HepG2 (cell line): Measurements from ENCODE around the gene BABAM2. TPM values are rescaled to one million over a fixed set of nuclear protein-coding genes. Genes with fewer than 3 reads are reported as not detected.

ENCODE experiments used
- ATAC-seq: fragments of 200-7000 bp; cut with Tn5 transposase; 3 replicates; pipeline ENCODE4 v1.9.1; 2020; ENCODE audit warnings: mild to moderate bottlenecking, moderate library complexity
- BruUV-seq: library from RNA; stranded (reverse); fragments of 400-500 nt; replicated peaks from 2 replicates; lab custom pipeline; 2021; lab: Mats Ljungman, UMichigan
- CTCF ChIA-PET: fragments of 300-600 bp; formaldehyde crosslinking; extraction: SDS; loops from one replicate; lab custom pipeline; 2021; ENCODE audit warnings: low total read pairs, inconsistent platforms, low intra/inter-chr PET ratio; lab: Yijun Ruan, JAX
- POLR2A ChIA-PET: fragments of 350-600 bp; sonication (Branson Sonifier 250); formaldehyde crosslinking; loops from one replicate; lab custom pipeline; 2020; ENCODE audit warnings: antibody characterized with exemption, inconsistent platforms; lab: Yijun Ruan, JAX
- DNase-seq: peaks from one replicate; pipeline ENCODE4 v3.0.0-alpha.2; 2015; ENCODE audit warnings: low spot score
- FAIRE-seq: peaks from 3 replicates; lab custom pipeline; 2011; peaks lifted over from hg19 to GRCh38; lab: Jason Lieb, UNC
- H2AFZ ChIP-seq: one replicate; pipeline ENCODE4 v1.6.1; 2011; ENCODE audit warnings: low read length, inconsistent platforms
- H3K27ac ChIP-seq: fragments of 300-600 bp; 3 replicates; pipeline ENCODE4 v1.8.0; 2011; ENCODE audit warnings: mixed run types, mild to moderate bottlenecking, mixed read lengths, low read length, inconsistent platforms; ENCODE audit not compliant: insufficient read depth; ENCODE audit errors: extremely low read length
- H3K27me3 ChIP-seq, 2 experiments: fragments of 200-600 bp in 1 of 2; 2 replicates in 1 of 2; 3 replicates in 1 of 2; pipeline versions ENCODE4 v1.6.0 to v1.8.0; 2011; ENCODE audit warnings: low read length in 2 of 2, mild to moderate bottlenecking in 2 of 2, moderate library complexity in 2 of 2, inconsistent platforms in 1 of 2; ENCODE audit not compliant: insufficient read depth in 2 of 2, control insufficient read depth in 1 of 2
- H3K36me3 ChIP-seq, 2 experiments: fragments of 200-600 bp in 1 of 2; replicated peaks in 1 of 2; 2 replicates in 1 of 2; 3 replicates in 1 of 2; pipeline versions ENCODE4 v1.5.1 to v1.8.0; 2011; ENCODE audit warnings: low read length in 2 of 2, inconsistent platforms in 1 of 2; ENCODE audit not compliant: insufficient read depth in 2 of 2, control insufficient read depth in 1 of 2
- H3K4me1 ChIP-seq: 2 replicates; pipeline ENCODE4 v1.5.1; 2012; ENCODE audit warnings: low read length, inconsistent platforms; ENCODE audit not compliant: insufficient read depth
- H3K4me2 ChIP-seq: 2 replicates; pipeline ENCODE4 v1.6.0; 2011; ENCODE audit warnings: low read depth, low read length, inconsistent platforms
- H3K4me3 ChIP-seq, 3 experiments: fragments of 200-600 bp in 1 of 3; sonication (generic), shearing (Covaris generic) in 1 of 3; replicated peaks in 1 of 3; 2 replicates each; pipeline ENCODE4 v1.5.1; 2011 to 2016; ENCODE audit warnings: low read length in 3 of 3, inconsistent platforms in 2 of 3, low read depth in 2 of 3, mild to moderate bottlenecking in 2 of 3, control low read depth in 1 of 3, mixed read lengths in 1 of 3; ENCODE audit not compliant: insufficient read depth in 1 of 3
- H3K79me2 ChIP-seq: one replicate; pipeline ENCODE4 v1.6.1; 2011; ENCODE audit warnings: low read length, inconsistent platforms; ENCODE audit not compliant: insufficient read depth
- H3K9ac ChIP-seq: 2 replicates; pipeline ENCODE4 v1.6.0; 2011; ENCODE audit warnings: mild to moderate bottlenecking, low read depth, low read length, inconsistent platforms; ENCODE audit not compliant: insufficient read depth
- H3K9me3 ChIP-seq: 2 replicates; pipeline ENCODE4 v1.5.1; 2012; ENCODE audit warnings: mild to moderate bottlenecking, low read length
- H4K20me1 ChIP-seq: 2 replicates; pipeline ENCODE4 v1.6.0; 2011; ENCODE audit warnings: inconsistent platforms, mild to moderate bottlenecking, low read length, moderate library complexity; ENCODE audit not compliant: insufficient read depth
- ARID4A ChIP-seq: sonication (generic); formaldehyde crosslinking; IDR thresholded peaks from 2 replicates; pipeline ENCODE4 v1.5.0; 2020; ENCODE audit warnings: mild to moderate bottlenecking, missing genetic modification reagents, borderline replicate concordance
- CBFB ChIP-seq: sonication (generic); formaldehyde crosslinking; IDR thresholded peaks from 2 replicates; pipeline ENCODE4 v1.4.0; 2020; ENCODE audit warnings: missing genetic modification reagents
- FOXO1 ChIP-seq: sonication (generic); formaldehyde crosslinking; IDR thresholded peaks from 2 replicates; pipeline ENCODE4 v1.4.0; 2020; ENCODE audit warnings: missing genetic modification reagents
- HNF4G ChIP-seq, 2 experiments: sonication (generic) in 1 of 2; formaldehyde crosslinking in 1 of 2; IDR thresholded peaks; 2 replicates each; pipeline versions ENCODE4 v1.4.0 to v1.6.1; 2011 to 2020; ENCODE audit warnings: borderline replicate concordance in 2 of 2, low read depth in 2 of 2, mild to moderate bottlenecking in 2 of 2, low read length in 1 of 2, missing genetic modification reagents in 1 of 2, moderate library complexity in 1 of 2
- KLF13 ChIP-seq: sonication (generic); formaldehyde crosslinking; IDR thresholded peaks from 2 replicates; pipeline ENCODE4 v1.4.0; 2020; ENCODE audit warnings: mild to moderate bottlenecking, missing genetic modification reagents
- MYNN ChIP-seq: sonication (generic); formaldehyde crosslinking; IDR thresholded peaks from 2 replicates; pipeline ENCODE4 v1.4.0; 2020; ENCODE audit warnings: mild to moderate bottlenecking, low read depth, missing genetic modification reagents
- PLSCR1 ChIP-seq: sonication (generic); formaldehyde crosslinking; IDR thresholded peaks from 2 replicates; pipeline ENCODE4 v1.5.0; 2020; ENCODE audit warnings: missing genetic modification reagents, mild to moderate bottlenecking, borderline replicate concordance
- SMAD9 ChIP-seq: sonication (generic); formaldehyde crosslinking; IDR thresholded peaks from 2 replicates; pipeline ENCODE4 v1.5.1; 2020; ENCODE audit warnings: mild to moderate bottlenecking, missing genetic modification reagents
- THAP7 ChIP-seq: sonication (generic); formaldehyde crosslinking; IDR thresholded peaks from 2 replicates; pipeline ENCODE4 v1.8.1; 2023; ENCODE audit warnings: mild to moderate bottlenecking, missing genetic modification reagents
- THYN1 ChIP-seq: sonication (generic); formaldehyde crosslinking; IDR thresholded peaks from 2 replicates; pipeline ENCODE4 v1.8.1; 2023; ENCODE audit warnings: low read depth, mild to moderate bottlenecking, moderate library complexity, missing genetic modification reagents, borderline replicate concordance
- ZBTB8A ChIP-seq: sonication (generic); formaldehyde crosslinking; IDR thresholded peaks from 2 replicates; pipeline ENCODE4 v1.4.0; 2020; ENCODE audit warnings: mild to moderate bottlenecking, low read depth, missing genetic modification reagents, borderline replicate concordance
- ZGPAT ChIP-seq: IDR thresholded peaks from 2 replicates; pipeline ENCODE4 v1.6.1; 2016; ENCODE audit warnings: mild to moderate bottlenecking
- ZNF121 ChIP-seq: sonication (generic); formaldehyde crosslinking; IDR thresholded peaks from 2 replicates; pipeline ENCODE4 v1.5.0; 2020; ENCODE audit warnings: mild to moderate bottlenecking, missing genetic modification reagents
- ZNF20 ChIP-seq: sonication (generic); formaldehyde crosslinking; IDR thresholded peaks from 2 replicates; pipeline ENCODE4 v1.4.0; 2020; ENCODE audit warnings: mild to moderate bottlenecking, moderate library complexity, missing genetic modification reagents
- ZNF776 ChIP-seq: sonication (generic); formaldehyde crosslinking; IDR thresholded peaks from 2 replicates; pipeline ENCODE4 v1.4.0; 2020; ENCODE audit warnings: mild to moderate bottlenecking, missing genetic modification reagents
- WGBS: methylation state at CpG from one replicate; pipeline ENCODE4 v1.1.6; 2017; ENCODE audit warnings: low lambda C conversion rate; 5-methylcytosine and 5-hydroxymethylcytosine counted together
- in situ Hi-C: cut with HindIII; loops from 2 replicates; pipeline ENCODE4 v1.10.0; 2017; ENCODE audit warnings: low pct_unique_long_range_greater_than_20kb; ENCODE audit not compliant: extremely low pct_ligation_motif_present
- intact Hi-C: fragments of 100-400 bp; cut with micrococcal nuclease; formaldehyde crosslinking; loops from one replicate; pipeline ENCODE4 v1.10.0; 2022; ENCODE audit not compliant: unreplicated experiment
- polyA plus RNA-seq, 8 experiments: library from polyadenylated mRNA; depleted of rRNA in 3 of 8; stranded (reverse) in 7 of 8; unstranded in 1 of 8; fragments of >200 nt; fragmentation: Illumina TruSeq in 4 of 8; extraction: Trizol in 4 of 8; gene quantifications; 2 replicates each; pipeline versions ENCODE4 v1.2.1 to v1.2.3, GENCODE V29; 2011 to 2016; ENCODE audit warnings: low read depth in 4 of 8, missing spikeins in 1 of 8, mixed read lengths in 1 of 8; ENCODE audit not compliant: insufficient read depth in 1 of 8
- total RNA-seq, 5 experiments: library from RNA; depleted of rRNA; stranded (reverse); fragments of >200 nt; fragmentation: Illumina TruSeq; extraction: Trizol; gene quantifications; 2 replicates each; pipeline ENCODE4 v1.2.3, GENCODE V29; 2016; ENCODE audit warnings: low read depth in 1 of 5

BABAM2 gene
- total and polyA plus RNA-seq, 2 of the 13 experiments (the other 11 are each of a cell fraction or from before 2014, with no cell fraction given): 24.9 to 28.0 TPM

- no peak overlapping the region for H3K9ac ChIP-seq
- in situ Hi-C loops (no loop called here), intact Hi-C loops (no loop called here)
- no peak overlapping the region for H2AFZ ChIP-seq
- ATAC-seq: no peak
- no peaks in the 10 kb centered on the region for H3K27me3 ChIP-seq
- no peak overlapping the region for H3K27ac ChIP-seq
- CTCF ChIA-PET: no interaction called here
- POLR2A ChIA-PET: no interaction called here
- H4K20me1 ChIP-seq: no peaks in the 10 kb centered on the region
- no peaks in the 10 kb centered on the region for H3K36me3 ChIP-seq
- TF ChIP-seq THYN1 (CRISPR knock-in tag): no peak
- no peak for TF ChIP-seq FOXO1 (CRISPR knock-in tag)
- TF ChIP-seq MYNN: no peak
- no peak for TF ChIP-seq ARID4A (CRISPR knock-in tag)
- TF ChIP-seq ZNF20: no peak
- TF ChIP-seq ZBTB8A (CRISPR knock-in tag): no peak
- TF ChIP-seq ZNF121: no peak
- no peak for TF ChIP-seq PLSCR1
- TF ChIP-seq ZGPAT (CRISPR knock-in tag): no peak
- no peak for TF ChIP-seq THAP7 (CRISPR knock-in tag)
- no peak for TF ChIP-seq KLF13 (CRISPR knock-in tag)
- no peak for TF ChIP-seq SMAD9 (CRISPR knock-in tag)
- TF ChIP-seq ZNF776 (CRISPR knock-in tag): no peak
- TF ChIP-seq CBFB (CRISPR knock-in tag): no peak
- TF ChIP-seq HNF4G (IDR thresholded peaks at IDR 0.05; ENCODE audit: borderline replicate concordance, low read depth, low read length): no peak
- TF ChIP-seq HNF4G (CRISPR knock-in tag; IDR thresholded peaks at IDR 0.05; ENCODE audit: borderline replicate concordance, low read depth): no peak
- 93% methylated on average over 1 of the region's 1 CpG for WGBS
- H3K4me1 ChIP-seq: peaks cover 38% of the 10 kb centered on the region
- no peak overlapping the region for H3K4me2 ChIP-seq
- no peak for FAIRE-seq
- no peaks in the 10 kb centered on the region for H3K9me3 ChIP-seq
- H3K79me2 ChIP-seq: no peaks in the 10 kb centered on the region
- DNase-seq: no peak
- H3K4me3 ChIP-seq: no peak overlapping the region
- BruUV-seq: no TSS peak
Observed at GRCh38 chr2:27952070-27952469, 61.5 kb downstream of the BABAM2 start.
